K562 (cell line): ENCODE measurements around the gene NFATC3.

ENCODE experiments used
- CTCF ChIP-seq, 3 experiments: IDR thresholded peaks in 2 of 3; conservative IDR thresholded peaks in 1 of 3; 2 replicates each; pipeline ENCODE4 v1.5.1; 2011 to 2012; ENCODE audit warnings: low read length in 3 of 3, mild to moderate bottlenecking in 3 of 3, control low read depth in 2 of 3, improper control_type of control experiment in 1 of 3, inconsistent platforms in 1 of 3, low read depth in 1 of 3, mixed read lengths in 1 of 3, moderate library complexity in 1 of 3; ENCODE audit not compliant: insufficient read depth in 2 of 3
- NFIC ChIP-seq: fragments of 450-650 bp; IDR thresholded peaks from 2 replicates; pipeline ENCODE4 v1.6.1; 2017; ENCODE audit warnings: mild to moderate bottlenecking, inconsistent platforms
- NFYB ChIP-seq: IDR thresholded peaks from 2 replicates; pipeline ENCODE4 v1.6.1; 2011; ENCODE audit warnings: mild to moderate bottlenecking, moderate library complexity; ENCODE audit not compliant: insufficient read length; ENCODE audit errors: extremely low read depth
- SAFB ChIP-seq: fragments of 200-400 bp; formaldehyde crosslinking; IDR thresholded peaks from 2 replicates; pipeline ENCODE4 v1.6.1; 2017; ENCODE audit warnings: low read depth, low read length, borderline replicate concordance
- ZFX ChIP-seq: sonication (generic); formaldehyde crosslinking; IDR thresholded peaks from 2 replicates; pipeline ENCODE4 v1.8.0; 2022; ENCODE audit warnings: mild to moderate bottlenecking, missing genetic modification reagents, moderate library complexity
- ZNF24 ChIP-seq: fragments of 450-650 bp; IDR thresholded peaks from 2 replicates; pipeline ENCODE4 v1.6.1; 2016
- ZZZ3 ChIP-seq: fragments of 450-650 bp; IDR thresholded peaks from 2 replicates; pipeline ENCODE4 v1.6.1; 2016; ENCODE audit warnings: antibody characterized with exemption, mild to moderate bottlenecking, moderate library complexity

GRCh38 chr16:68062910-68063393, 22.2 kb upstream of the NFATC3 start:
- no peak for TF ChIP-seq NFYB
- no peak for TF ChIP-seq ZFX (CRISPR knock-in tag)
- TF ChIP-seq CTCF (IDR thresholded peaks at IDR 0.05 in 2 of 3, conservative IDR thresholded peaks at IDR 0.05 in 1 of 3; ENCODE audit: insufficient read depth in 2 of 3, low read depth in 1 of 3, low read length in 3 of 3): no peak
- no peak for TF ChIP-seq ZZZ3
- TF ChIP-seq SAFB: no peak
- no peak for TF ChIP-seq ZNF24
- no peak for TF ChIP-seq NFIC
